HepG2 (cell line): ENCODE results near the gene DUS3L. TPM values are rescaled to one million over a fixed set of nuclear protein-coding genes. Genes with fewer than 3 reads are reported as not detected.

ENCODE experiments used
- FOXA1 ChIP-seq, 2 experiments: fragments of 450-650 bp in 1 of 2; sonication (generic) in 1 of 2; formaldehyde crosslinking in 1 of 2; IDR thresholded peaks; 2 replicates each; pipeline versions ENCODE4 v1.4.0 to v1.6.1; 2016 to 2020; ENCODE audit warnings: missing genetic modification reagents in 1 of 2
- HOXA3 ChIP-seq: sonication (generic); formaldehyde crosslinking; IDR thresholded peaks from 2 replicates; pipeline ENCODE4 v1.5.0; 2020; ENCODE audit warnings: missing genetic modification reagents
- STAT5B ChIP-seq: sonication (generic); formaldehyde crosslinking; IDR thresholded peaks from 2 replicates; pipeline ENCODE4 v1.4.0; 2020; ENCODE audit warnings: missing genetic modification reagents
- ZNF615 ChIP-seq: sonication (generic); formaldehyde crosslinking; IDR thresholded peaks from 2 replicates; pipeline ENCODE4 v1.5.0; 2020; ENCODE audit warnings: mild to moderate bottlenecking, missing genetic modification reagents, borderline replicate concordance
- ZSCAN12 ChIP-seq: sonication (generic); formaldehyde crosslinking; IDR thresholded peaks from 2 replicates; pipeline ENCODE4 v1.9.0; 2021; ENCODE audit warnings: mild to moderate bottlenecking, missing genetic modification reagents
- polyA plus RNA-seq, 8 experiments: library from polyadenylated mRNA; depleted of rRNA in 3 of 8; stranded (reverse) in 7 of 8; unstranded in 1 of 8; fragments of >200 nt; fragmentation: Illumina TruSeq in 4 of 8; extraction: Trizol in 4 of 8; gene quantifications; 2 replicates each; pipeline versions ENCODE4 v1.2.1 to v1.2.3, GENCODE V29; 2011 to 2016; ENCODE audit warnings: low read depth in 4 of 8, missing spikeins in 1 of 8, mixed read lengths in 1 of 8; ENCODE audit not compliant: insufficient read depth in 1 of 8
- total RNA-seq, 5 experiments: library from RNA; depleted of rRNA; stranded (reverse); fragments of >200 nt; fragmentation: Illumina TruSeq; extraction: Trizol; gene quantifications; 2 replicates each; pipeline ENCODE4 v1.2.3, GENCODE V29; 2016; ENCODE audit warnings: low read depth in 1 of 5
- TF ChIP-seq, protein P1 (sequence below): sonication (generic); formaldehyde crosslinking; IDR thresholded peaks from 2 replicates; pipeline ENCODE4 v1.9.0; 2021; ENCODE audit warnings: mild to moderate bottlenecking, missing genetic modification reagents
- TF ChIP-seq, protein P2 (sequence below): sonication (generic); formaldehyde crosslinking; IDR thresholded peaks from 2 replicates; pipeline ENCODE4 v1.4.0; 2020; ENCODE audit warnings: missing genetic modification reagents
- TF ChIP-seq, protein P3 (sequence below): sonication (generic); formaldehyde crosslinking; IDR thresholded peaks from 2 replicates; pipeline ENCODE4 v1.5.0; 2020; ENCODE audit warnings: mild to moderate bottlenecking, missing genetic modification reagents, borderline replicate concordance

Gene DUS3L
- total and polyA plus RNA-seq, 2 of the 13 experiments (the other 11 are each of a cell fraction or from before 2014, with no cell fraction given), result 13.3 to 25.1 TPM

- TF ChIP-seq, protein P1, sequence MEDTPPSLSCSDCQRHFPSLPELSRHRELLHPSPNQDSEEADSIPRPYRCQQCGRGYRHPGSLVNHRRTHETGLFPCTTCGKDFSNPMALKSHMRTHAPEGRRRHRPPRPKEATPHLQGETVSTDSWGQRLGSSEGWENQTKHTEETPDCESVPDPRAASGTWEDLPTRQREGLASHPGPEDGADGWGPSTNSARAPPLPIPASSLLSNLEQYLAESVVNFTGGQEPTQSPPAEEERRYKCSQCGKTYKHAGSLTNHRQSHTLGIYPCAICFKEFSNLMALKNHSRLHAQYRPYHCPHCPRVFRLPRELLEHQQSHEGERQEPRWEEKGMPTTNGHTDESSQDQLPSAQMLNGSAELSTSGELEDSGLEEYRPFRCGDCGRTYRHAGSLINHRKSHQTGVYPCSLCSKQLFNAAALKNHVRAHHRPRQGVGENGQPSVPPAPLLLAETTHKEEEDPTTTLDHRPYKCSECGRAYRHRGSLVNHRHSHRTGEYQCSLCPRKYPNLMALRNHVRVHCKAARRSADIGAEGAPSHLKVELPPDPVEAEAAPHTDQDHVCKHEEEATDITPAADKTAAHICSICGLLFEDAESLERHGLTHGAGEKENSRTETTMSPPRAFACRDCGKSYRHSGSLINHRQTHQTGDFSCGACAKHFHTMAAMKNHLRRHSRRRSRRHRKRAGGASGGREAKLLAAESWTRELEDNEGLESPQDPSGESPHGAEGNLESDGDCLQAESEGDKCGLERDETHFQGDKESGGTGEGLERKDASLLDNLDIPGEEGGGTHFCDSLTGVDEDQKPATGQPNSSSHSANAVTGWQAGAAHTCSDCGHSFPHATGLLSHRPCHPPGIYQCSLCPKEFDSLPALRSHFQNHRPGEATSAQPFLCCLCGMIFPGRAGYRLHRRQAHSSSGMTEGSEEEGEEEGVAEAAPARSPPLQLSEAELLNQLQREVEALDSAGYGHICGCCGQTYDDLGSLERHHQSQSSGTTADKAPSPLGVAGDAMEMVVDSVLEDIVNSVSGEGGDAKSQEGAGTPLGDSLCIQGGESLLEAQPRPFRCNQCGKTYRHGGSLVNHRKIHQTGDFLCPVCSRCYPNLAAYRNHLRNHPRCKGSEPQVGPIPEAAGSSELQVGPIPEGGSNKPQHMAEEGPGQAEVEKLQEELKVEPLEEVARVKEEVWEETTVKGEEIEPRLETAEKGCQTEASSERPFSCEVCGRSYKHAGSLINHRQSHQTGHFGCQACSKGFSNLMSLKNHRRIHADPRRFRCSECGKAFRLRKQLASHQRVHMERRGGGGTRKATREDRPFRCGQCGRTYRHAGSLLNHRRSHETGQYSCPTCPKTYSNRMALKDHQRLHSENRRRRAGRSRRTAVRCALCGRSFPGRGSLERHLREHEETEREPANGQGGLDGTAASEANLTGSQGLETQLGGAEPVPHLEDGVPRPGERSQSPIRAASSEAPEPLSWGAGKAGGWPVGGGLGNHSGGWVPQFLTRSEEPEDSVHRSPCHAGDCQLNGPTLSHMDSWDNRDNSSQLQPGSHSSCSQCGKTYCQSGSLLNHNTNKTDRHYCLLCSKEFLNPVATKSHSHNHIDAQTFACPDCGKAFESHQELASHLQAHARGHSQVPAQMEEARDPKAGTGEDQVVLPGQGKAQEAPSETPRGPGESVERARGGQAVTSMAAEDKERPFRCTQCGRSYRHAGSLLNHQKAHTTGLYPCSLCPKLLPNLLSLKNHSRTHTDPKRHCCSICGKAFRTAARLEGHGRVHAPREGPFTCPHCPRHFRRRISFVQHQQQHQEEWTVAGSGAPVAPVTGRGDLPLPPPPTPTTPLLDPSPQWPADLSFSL (CRISPR knock-in tag), result no peak
- TF ChIP-seq ZNF615 (CRISPR knock-in tag), result no peak
- TF ChIP-seq FOXA1 (IDR thresholded peaks at IDR 0.05), result no peak
- 0 out of 2 replicates have a peak, but pooled peaks have one; percentile 21 for TF ChIP-seq FOXA1 (CRISPR knock-in tag; IDR thresholded peaks at IDR 0.05)
- TF ChIP-seq STAT5B (CRISPR knock-in tag), result no peak
- TF ChIP-seq HOXA3 (CRISPR knock-in tag), result 0 out of 2 replicates have a peak, but pooled peaks have one; percentile 35
- no peak for TF ChIP-seq ZSCAN12
- TF ChIP-seq, protein P2, sequence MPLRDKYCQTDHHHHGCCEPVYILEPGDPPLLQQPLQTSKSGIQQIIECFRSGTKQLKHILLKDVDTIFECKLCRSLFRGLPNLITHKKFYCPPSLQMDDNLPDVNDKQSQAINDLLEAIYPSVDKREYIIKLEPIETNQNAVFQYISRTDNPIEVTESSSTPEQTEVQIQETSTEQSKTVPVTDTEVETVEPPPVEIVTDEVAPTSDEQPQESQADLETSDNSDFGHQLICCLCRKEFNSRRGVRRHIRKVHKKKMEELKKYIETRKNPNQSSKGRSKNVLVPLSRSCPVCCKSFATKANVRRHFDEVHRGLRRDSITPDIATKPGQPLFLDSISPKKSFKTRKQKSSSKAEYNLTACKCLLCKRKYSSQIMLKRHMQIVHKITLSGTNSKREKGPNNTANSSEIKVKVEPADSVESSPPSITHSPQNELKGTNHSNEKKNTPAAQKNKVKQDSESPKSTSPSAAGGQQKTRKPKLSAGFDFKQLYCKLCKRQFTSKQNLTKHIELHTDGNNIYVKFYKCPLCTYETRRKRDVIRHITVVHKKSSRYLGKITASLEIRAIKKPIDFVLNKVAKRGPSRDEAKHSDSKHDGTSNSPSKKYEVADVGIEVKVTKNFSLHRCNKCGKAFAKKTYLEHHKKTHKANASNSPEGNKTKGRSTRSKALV (CRISPR knock-in tag), result peak; percentile 60; the same call in 1 of the 2 replicates
- TF ChIP-seq, protein P3, sequence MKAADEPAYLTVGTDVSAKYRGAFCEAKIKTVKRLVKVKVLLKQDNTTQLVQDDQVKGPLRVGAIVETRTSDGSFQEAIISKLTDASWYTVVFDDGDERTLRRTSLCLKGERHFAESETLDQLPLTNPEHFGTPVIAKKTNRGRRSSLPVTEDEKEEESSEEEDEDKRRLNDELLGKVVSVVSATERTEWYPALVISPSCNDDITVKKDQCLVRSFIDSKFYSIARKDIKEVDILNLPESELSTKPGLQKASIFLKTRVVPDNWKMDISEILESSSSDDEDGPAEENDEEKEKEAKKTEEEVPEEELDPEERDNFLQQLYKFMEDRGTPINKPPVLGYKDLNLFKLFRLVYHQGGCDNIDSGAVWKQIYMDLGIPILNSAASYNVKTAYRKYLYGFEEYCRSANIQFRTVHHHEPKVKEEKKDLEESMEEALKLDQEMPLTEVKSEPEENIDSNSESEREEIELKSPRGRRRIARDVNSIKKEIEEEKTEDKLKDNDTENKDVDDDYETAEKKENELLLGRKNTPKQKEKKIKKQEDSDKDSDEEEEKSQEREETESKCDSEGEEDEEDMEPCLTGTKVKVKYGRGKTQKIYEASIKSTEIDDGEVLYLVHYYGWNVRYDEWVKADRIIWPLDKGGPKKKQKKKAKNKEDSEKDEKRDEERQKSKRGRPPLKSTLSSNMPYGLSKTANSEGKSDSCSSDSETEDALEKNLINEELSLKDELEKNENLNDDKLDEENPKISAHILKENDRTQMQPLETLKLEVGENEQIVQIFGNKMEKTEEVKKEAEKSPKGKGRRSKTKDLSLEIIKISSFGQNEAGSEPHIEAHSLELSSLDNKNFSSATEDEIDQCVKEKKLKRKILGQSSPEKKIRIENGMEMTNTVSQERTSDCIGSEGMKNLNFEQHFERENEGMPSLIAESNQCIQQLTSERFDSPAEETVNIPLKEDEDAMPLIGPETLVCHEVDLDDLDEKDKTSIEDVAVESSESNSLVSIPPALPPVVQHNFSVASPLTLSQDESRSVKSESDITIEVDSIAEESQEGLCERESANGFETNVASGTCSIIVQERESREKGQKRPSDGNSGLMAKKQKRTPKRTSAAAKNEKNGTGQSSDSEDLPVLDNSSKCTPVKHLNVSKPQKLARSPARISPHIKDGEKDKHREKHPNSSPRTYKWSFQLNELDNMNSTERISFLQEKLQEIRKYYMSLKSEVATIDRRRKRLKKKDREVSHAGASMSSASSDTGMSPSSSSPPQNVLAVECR, result peak; percentile 64; the same call in 1 of the 2 replicates
Measured at GRCh38 chr19:5805462-5806132, 14.6 kb upstream of the DUS3L start (continued).
